GM23248 (cell line): ENCODE measurements around the gene SIDT2.

Source experiments
- EZH2 ChIP-seq: fragments of 200-600 bp; sonication (generic); IDR thresholded peaks from 2 replicates; pipeline ENCODE4 v1.6.1; 2018; ENCODE audit warnings: antibody characterized with exemption, mild to moderate bottlenecking; ENCODE audit not compliant: insufficient read depth, poor library complexity, severe bottlenecking
- EZH2phosphoT487 ChIP-seq: fragments of 200-600 bp; sonication (generic); IDR thresholded peaks from 2 replicates; pipeline ENCODE4 v1.6.1; 2018; ENCODE audit warnings: antibody characterized with exemption, moderate library complexity, mild to moderate bottlenecking, low read depth; ENCODE audit not compliant: insufficient read depth

- TF ChIP-seq EZH2 (no peak), EZH2phosphoT487 (no peak)
Measured at GRCh38 chr11:117176186-117176585, 2.4 kb upstream of the SIDT2 start.
